ENCODE results near the gene STT3B. TPM values are rescaled to one million over a fixed set of nuclear protein-coding genes. Genes with fewer than 3 reads are reported as not detected.

The STT3B gene
- total and polyA plus RNA-seq, 2 donors (not counting 1 experiment from before 2014, with no cell fraction given), result 145 to 259 TPM

DNA sequence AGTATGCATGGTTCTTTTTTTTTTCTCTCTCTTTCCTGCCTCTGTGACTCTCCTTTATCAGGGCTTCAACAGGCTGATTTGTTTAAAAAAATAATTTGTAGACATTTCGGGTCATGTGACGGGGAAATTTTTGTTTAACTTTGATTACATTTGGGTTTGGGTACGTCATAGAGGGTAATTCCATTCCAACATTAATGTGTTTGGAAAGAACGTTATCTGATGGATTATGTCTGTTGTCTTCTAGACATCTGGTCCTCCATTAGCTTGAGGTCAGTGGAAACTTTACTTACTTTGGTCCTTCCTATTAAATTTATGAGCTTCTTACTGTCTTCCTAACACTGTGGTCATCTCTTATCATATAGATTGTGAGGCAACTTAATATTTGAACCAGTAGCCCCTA is 80.9 kb downstream of the STT3B start:
- TF ChIP-seq, protein P1, sequence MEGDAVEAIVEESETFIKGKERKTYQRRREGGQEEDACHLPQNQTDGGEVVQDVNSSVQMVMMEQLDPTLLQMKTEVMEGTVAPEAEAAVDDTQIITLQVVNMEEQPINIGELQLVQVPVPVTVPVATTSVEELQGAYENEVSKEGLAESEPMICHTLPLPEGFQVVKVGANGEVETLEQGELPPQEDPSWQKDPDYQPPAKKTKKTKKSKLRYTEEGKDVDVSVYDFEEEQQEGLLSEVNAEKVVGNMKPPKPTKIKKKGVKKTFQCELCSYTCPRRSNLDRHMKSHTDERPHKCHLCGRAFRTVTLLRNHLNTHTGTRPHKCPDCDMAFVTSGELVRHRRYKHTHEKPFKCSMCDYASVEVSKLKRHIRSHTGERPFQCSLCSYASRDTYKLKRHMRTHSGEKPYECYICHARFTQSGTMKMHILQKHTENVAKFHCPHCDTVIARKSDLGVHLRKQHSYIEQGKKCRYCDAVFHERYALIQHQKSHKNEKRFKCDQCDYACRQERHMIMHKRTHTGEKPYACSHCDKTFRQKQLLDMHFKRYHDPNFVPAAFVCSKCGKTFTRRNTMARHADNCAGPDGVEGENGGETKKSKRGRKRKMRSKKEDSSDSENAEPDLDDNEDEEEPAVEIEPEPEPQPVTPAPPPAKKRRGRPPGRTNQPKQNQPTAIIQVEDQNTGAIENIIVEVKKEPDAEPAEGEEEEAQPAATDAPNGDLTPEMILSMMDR (conservative IDR thresholded peaks at IDR 0.05 in 1 of 2, IDR thresholded peaks at IDR 0.05 in 1 of 2; ENCODE audit: low read depth in 1 of 2, low read length in 2 of 2), result no peak
- no peak for TF ChIP-seq EZH2 (IDR thresholded peaks at IDR 0.05; ENCODE audit: low read length, missing control alignments)
- no peaks in the 10 kb centered on the region for H3K9me3 ChIP-seq (ENCODE audit: control insufficient read depth, insufficient read depth, low read depth, low read length)
- no peaks in the 10 kb centered on the region for H3K79me2 ChIP-seq (ENCODE audit: control insufficient read depth, insufficient read depth, low read length)
- H4K20me1 ChIP-seq (ENCODE audit: control insufficient read depth, extremely low read depth, insufficient read depth, low read length), result no peaks in the 10 kb centered on the region
- no peaks in the 10 kb centered on the region for H3K27me3 ChIP-seq (ENCODE audit: control insufficient read depth, insufficient read depth, low read length)
- no peak overlapping the region for H3K27ac ChIP-seq (ENCODE audit: insufficient read depth, low read length)
- H3K9ac ChIP-seq (ENCODE audit: insufficient read depth, low read length), result no peak overlapping the region
- H3K4me3 ChIP-seq (replicated peaks in 1 of 4; ENCODE audit: control extremely low read depth in 1 of 4, insufficient read depth in 1 of 4, low read depth in 3 of 4, low read length in 4 of 4), result no peak overlapping the region
- no peak overlapping the region for H3K4me2 ChIP-seq (ENCODE audit: extremely low read depth, insufficient read depth, low read length)
- no peaks in the 10 kb centered on the region for H3K36me3 ChIP-seq (ENCODE audit: control insufficient read depth, insufficient read depth, low read length)
- H2AFZ ChIP-seq (ENCODE audit: low read length), result no peak overlapping the region
- peak in 1 of 2 donors; percentile 63 for DNase-seq (ENCODE audit: low read depth in 2 of 2)
- no peaks in the 10 kb centered on the region for H3K4me1 ChIP-seq (ENCODE audit: control insufficient read depth, extremely low read depth, insufficient read depth, low read length)

DNA sequence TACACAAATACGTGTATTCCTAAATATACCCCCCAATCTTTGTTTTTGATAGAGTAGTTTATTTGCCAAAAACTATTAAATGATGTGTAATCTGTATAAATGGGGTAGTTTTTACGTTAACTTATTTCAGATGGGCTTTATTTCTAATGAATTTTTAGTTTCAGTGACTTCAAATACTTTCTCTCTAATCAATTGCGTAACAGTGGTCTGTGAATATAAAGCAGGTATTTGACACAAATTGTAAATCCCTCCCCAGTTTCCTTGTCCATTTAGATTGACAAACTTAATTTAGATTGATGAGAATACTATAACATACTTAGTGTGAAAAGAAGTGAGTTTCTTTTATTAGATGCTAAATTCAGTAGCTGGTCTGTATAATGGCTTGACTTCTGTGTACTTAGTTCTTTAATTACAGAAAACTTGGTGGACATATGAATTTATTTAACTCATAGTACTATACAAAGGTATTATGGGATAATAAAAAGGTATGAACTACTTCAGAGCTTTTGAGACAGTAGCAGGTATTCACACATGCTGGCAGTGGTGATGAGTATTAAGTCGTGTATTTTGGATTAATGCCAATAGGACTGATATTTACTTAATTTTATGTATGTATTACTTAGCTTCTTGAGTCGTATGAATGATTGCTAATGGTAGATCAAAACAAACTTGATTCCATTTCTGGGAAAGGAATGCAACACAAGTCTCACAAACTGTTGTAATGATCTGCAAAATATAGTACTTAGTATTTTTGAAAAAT is 81.6 kb downstream of the STT3B start:
- Histone ChIP-seq H3K4me1 (ENCODE audit: control insufficient read depth, extremely low read depth, insufficient read depth, low read length) (no peaks in the 10 kb centered on the region), H3K4me3 (replicated peaks in 1 of 4; ENCODE audit: control extremely low read depth in 1 of 4, insufficient read depth in 1 of 4, low read depth in 3 of 4, low read length in 4 of 4) (no peak overlapping the region), H3K9me3 (ENCODE audit: control insufficient read depth, insufficient read depth, low read depth, low read length) (no peaks in the 10 kb centered on the region), H3K4me2 (ENCODE audit: extremely low read depth, insufficient read depth, low read length) (no peak overlapping the region), H3K9ac (ENCODE audit: insufficient read depth, low read length) (no peak overlapping the region), H3K27ac (ENCODE audit: insufficient read depth, low read length) (no peak overlapping the region), H3K27me3 (ENCODE audit: control insufficient read depth, insufficient read depth, low read length) (no peaks in the 10 kb centered on the region), H4K20me1 (ENCODE audit: control insufficient read depth, extremely low read depth, insufficient read depth, low read length) (no peaks in the 10 kb centered on the region), H3K36me3 (ENCODE audit: control insufficient read depth, insufficient read depth, low read length) (no peaks in the 10 kb centered on the region), H3K79me2 (ENCODE audit: control insufficient read depth, insufficient read depth, low read length) (no peaks in the 10 kb centered on the region), H2AFZ (ENCODE audit: low read length) (no peak overlapping the region)
- TF ChIP-seq, protein P1 (conservative IDR thresholded peaks at IDR 0.05 in 1 of 2, IDR thresholded peaks at IDR 0.05 in 1 of 2; ENCODE audit: low read depth in 1 of 2, low read length in 2 of 2), result no peak
- no peak for TF ChIP-seq EZH2 (IDR thresholded peaks at IDR 0.05; ENCODE audit: low read length, missing control alignments)
- peak; percentile 14 for DNase-seq (ENCODE audit: low read depth in 2 of 2)

DNA sequence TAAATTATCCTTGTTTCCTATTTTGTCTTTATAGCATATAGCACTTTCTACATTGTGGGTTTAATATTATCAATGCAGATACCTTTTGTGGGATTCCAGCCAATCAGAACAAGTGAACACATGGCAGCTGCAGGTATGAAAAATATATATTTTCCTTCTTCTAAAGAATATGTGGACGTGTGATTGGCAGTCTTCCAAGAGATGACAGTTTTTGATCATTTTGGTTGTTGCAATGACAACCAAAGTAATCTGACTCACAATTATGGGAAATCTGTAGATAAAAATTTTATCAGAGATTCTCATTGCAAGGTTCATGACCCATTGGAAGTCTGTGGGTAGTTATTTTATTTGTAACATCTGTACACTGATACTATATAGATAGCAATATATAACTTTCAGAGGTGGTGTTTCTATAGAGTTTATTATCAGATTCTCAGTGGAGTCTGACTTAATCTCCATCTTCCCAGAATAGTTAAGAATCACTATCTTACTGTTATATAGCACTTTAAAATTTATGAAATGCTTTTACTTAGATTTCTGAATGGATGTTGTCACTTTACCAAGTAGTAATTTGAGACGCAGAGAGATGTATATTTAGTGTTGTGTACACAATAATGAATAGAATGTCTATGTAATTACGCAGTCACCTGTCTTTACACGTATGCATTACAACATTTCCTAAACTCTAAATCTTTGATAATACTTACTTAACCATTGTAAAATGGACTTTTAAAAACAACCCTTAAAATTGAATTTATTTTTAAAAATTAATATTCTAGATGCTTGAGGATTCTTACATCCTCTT is 82.5 kb downstream of the STT3B start:
- Histone ChIP-seq H3K4me3 (replicated peaks in 1 of 4; ENCODE audit: control extremely low read depth in 1 of 4, insufficient read depth in 1 of 4, low read depth in 3 of 4, low read length in 4 of 4) (no peak overlapping the region), H3K9ac (ENCODE audit: insufficient read depth, low read length) (no peak overlapping the region), H4K20me1 (ENCODE audit: control insufficient read depth, extremely low read depth, insufficient read depth, low read length) (no peaks in the 10 kb centered on the region), H2AFZ (ENCODE audit: low read length) (no peak overlapping the region), H3K79me2 (ENCODE audit: control insufficient read depth, insufficient read depth, low read length) (no peaks in the 10 kb centered on the region), H3K4me2 (ENCODE audit: extremely low read depth, insufficient read depth, low read length) (no peak overlapping the region), H3K27me3 (ENCODE audit: control insufficient read depth, insufficient read depth, low read length) (no peaks in the 10 kb centered on the region), H3K36me3 (ENCODE audit: control insufficient read depth, insufficient read depth, low read length) (no peaks in the 10 kb centered on the region), H3K4me1 (ENCODE audit: control insufficient read depth, extremely low read depth, insufficient read depth, low read length) (no peaks in the 10 kb centered on the region), H3K27ac (ENCODE audit: insufficient read depth, low read length) (no peak overlapping the region), H3K9me3 (ENCODE audit: control insufficient read depth, insufficient read depth, low read depth, low read length) (no peaks in the 10 kb centered on the region)
- no peak for DNase-seq (ENCODE audit: low read depth in 2 of 2)
- TF ChIP-seq, protein P1 (conservative IDR thresholded peaks at IDR 0.05 in 1 of 2, IDR thresholded peaks at IDR 0.05 in 1 of 2; ENCODE audit: low read depth in 1 of 2, low read length in 2 of 2), result no peak
- TF ChIP-seq EZH2 (IDR thresholded peaks at IDR 0.05; ENCODE audit: low read length, missing control alignments), result no peak
